MV-4-11 (cell line): ENCODE data around the gene GID8.

Experiments
- DNase-seq: peaks from one replicate; lab custom pipeline; 2025; lab: John Stamatoyannopoulos, UW

Gene GID8

GRCh38 chr20:62902926-62903615 lies 34.9 kb upstream of the GID8 start:
- no peak for DNase-seq

GRCh38 chr20:62905536-62906117 lies 32.3 kb upstream of the GID8 start:
- no peak for DNase-seq

- DNase-seq: no peak
Observed at GRCh38 chr20:62906209-62906608, 31.7 kb upstream of the GID8 start.

- no peak for DNase-seq
Observed at GRCh38 chr20:62906647-62907375, 31.1 kb upstream of the GID8 start.

GRCh38 chr20:62907384-62908317 lies 30.3 kb upstream of the GID8 start:
- DNase-seq: no peak

- DNase-seq: no peak
Observed at GRCh38 chr20:62908971-62909791, 28.8 kb upstream of the GID8 start.

- no peak for DNase-seq
Observed at GRCh38 chr20:62910217-62910766, 27.7 kb upstream of the GID8 start.

GRCh38 chr20:62910777-62911497 lies 27.0 kb upstream of the GID8 start:
- no peak for DNase-seq

- DNase-seq: no peak
Observed at GRCh38 chr20:62911701-62912280, 26.2 kb upstream of the GID8 start.

GRCh38 chr20:62913043-62913630 lies 24.8 kb upstream of the GID8 start:
- DNase-seq: no peak

- DNase-seq: no peak
Observed at GRCh38 chr20:62914436-62914835, 23.5 kb upstream of the GID8 start.

GRCh38 chr20:62914970-62915457 lies 22.9 kb upstream of the GID8 start:
- DNase-seq: peak; percentile 56

GRCh38 chr20:62916703-62917476 lies 21.1 kb upstream of the GID8 start:
- DNase-seq: no peak

GRCh38 chr20:62917720-62918119 lies 20.2 kb upstream of the GID8 start:
- no peak for DNase-seq

- no peak for DNase-seq
Observed at GRCh38 chr20:62918147-62918546, 19.8 kb upstream of the GID8 start.

GRCh38 chr20:62918831-62919230 lies 19.1 kb upstream of the GID8 start:
- DNase-seq: peak; percentile 34

GRCh38 chr20:62920039-62920645 lies 17.8 kb upstream of the GID8 start:
- no peak for DNase-seq

- DNase-seq: peak; percentile 47
Observed at GRCh38 chr20:62921119-62921687, 16.7 kb upstream of the GID8 start.
